Measurements from ENCODE around the gene ADAMTSL1.
"Not testable (repeated sequence)": the region's sequence is repeated elsewhere in the genome, so short reads cannot be mapped to it uniquely, and the experiment has no call there.

The ADAMTSL1 gene

DNA sequence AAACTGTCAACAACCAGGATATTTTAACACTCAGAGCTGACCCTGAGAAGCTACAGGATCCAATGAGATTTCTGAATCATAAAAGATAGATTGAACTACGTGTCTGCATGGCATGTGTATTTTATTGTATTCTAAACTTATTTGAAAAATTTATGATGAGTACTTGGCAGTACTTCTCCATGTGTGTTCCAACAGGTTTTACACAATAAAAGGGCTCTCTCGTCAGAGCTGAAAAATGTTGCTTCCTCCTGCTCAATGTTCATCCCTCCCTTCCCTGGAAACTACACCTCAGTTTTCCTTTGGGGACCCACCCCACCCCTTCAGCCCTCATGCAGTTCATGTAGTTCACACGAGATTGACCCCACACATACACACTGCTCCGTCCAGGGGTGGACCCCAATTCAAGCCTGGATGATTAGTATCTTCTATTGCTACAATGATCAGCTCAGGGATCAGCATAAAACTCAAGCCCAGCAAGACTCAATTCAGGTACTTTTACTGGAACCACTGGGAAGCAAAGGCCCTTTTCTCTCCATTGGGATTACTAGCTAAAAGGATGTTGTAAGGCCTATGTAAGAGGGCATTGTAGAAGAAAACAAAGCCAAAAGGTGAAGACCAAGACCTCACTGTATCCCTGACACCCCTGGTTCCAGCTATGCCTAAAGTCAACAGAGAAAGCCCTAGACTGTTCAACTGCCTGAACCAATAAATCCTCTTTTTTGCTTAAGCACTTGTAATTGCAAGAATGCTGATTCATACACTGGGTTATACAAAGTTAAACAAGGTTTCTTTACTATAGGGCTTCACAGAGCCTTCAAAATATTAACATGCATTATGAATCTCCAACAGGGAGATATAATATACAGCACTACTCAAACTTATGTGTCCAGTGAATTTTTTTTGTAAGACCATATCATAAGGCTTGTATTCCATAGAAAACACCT, 446.5 kb downstream of the ADAMTSL1 start:
- DNase-seq: no peak

DNA sequence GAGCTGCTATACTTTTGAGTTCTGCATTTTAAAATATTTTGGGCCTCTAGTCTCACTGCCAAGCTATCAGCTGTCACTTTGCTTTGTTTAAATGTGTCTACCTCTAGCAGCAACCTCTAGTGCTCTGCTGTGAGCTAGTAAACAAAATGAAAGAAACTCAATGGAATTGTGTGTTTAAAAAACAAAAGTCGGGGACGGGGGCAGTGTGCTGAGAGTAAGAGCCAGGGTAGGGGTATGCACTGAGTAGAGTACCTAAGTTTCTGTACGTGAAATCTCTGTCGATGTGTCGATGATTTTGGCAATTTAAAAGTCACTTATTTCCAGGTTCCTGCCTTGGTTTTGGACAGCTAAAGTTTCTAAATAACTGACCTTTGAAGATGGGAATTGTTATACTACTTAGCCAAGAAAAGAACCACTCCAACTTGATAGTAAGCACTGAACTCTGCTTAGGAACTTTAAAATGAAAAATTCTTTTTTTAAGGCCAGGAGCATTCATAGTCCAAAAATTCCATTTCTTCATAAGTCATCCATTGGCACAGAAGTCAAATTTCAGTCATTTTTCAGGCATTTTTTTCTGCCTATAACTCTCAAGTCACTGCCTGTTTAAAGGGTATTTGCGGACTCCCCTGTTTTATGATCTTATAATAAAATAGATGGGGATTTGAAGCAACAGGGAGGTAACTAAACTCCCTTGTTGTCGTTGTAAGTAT, 447.6 kb downstream of the ADAMTSL1 start:
- DNase-seq: no peak

DNA sequence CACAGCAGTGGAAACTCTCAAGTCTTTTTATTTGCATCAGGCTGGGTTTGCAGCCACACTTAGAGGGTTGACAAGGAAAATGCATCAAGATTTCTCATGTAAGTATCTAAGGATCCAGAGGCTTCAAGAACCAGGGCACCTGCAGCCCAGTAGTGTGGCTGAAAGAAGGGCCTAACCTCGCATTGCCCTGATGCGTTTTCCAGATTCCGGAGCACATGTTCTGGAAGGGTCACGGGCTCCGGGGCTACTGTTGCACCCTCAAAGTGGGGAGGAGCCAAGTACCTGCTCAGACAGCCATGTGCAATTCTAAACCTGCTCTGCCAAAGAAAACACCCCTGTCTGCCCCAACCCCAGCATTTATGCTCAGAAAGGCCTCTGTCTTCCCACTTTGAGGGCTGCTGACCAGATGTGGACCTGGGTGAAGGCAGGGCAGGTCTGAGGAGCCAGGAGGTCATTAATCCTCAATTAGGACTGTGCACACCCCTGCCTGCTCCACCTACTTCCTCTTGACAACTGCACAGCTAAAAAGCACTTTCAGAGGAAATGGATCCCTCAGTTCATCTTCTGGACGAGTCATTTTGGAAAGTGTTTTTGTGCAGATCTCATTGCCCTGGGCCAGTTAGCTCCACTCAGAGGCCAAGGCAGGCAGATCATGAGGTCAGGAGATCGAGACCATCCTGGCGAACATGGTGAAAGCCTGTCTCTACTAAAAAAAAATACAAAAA, 448.4 kb downstream of the ADAMTSL1 start:
- no peak for DNase-seq

GRCh38 chr9:18923167-18923566, 449.2 kb downstream of the ADAMTSL1 start:
- DNase-seq: no peak

GRCh38 chr9:18923671-18924430, 449.9 kb downstream of the ADAMTSL1 start:
- no peak for DNase-seq

DNA sequence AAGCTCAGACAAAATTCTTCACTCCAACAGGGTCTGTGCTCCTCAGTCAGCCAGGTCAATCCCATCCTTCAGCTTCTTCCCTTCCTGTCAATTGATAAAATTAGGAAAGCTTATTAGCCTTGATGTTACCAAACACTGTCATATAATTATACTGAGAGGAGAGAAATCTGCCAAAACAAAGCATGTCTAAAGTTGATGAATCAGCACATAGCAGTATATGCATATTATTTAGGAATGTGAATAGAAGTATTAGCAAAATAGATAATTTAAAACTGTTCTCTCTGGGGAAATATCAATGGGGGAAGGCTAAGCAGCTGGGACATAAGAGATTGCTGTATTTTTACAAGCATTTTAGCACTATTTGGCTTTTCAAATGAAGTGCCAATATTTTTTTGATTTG, 451.9 kb downstream of the ADAMTSL1 start:
- DNase-seq: no peak

GRCh38 chr9:18926513-18926912, 452.6 kb downstream of the ADAMTSL1 start:
- DNase-seq: no peak

- no peak for DNase-seq
Measured at GRCh38 chr9:18928711-18929110, 454.8 kb downstream of the ADAMTSL1 start.

DNA sequence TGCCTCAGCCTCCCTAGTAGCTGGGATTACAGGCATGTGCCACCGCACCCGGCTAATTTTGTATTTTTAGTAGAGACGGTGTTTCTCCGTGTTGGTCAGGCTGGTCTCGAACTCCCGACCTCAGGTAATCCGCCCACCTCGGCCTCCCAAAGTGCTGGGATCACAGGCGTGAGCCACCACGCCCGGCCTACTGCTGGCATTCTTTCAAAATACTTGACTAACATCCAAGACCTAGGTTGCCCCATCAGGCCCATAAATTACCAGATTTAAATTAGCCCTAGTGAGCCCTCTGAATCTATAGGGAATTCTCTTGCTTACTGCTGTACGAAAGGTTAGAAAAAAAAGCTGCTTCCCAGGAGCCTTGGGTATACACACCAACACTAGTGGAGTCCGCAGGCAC, 456.7 kb downstream of the ADAMTSL1 start:
- DNase-seq: not testable (repeated sequence)

DNA sequence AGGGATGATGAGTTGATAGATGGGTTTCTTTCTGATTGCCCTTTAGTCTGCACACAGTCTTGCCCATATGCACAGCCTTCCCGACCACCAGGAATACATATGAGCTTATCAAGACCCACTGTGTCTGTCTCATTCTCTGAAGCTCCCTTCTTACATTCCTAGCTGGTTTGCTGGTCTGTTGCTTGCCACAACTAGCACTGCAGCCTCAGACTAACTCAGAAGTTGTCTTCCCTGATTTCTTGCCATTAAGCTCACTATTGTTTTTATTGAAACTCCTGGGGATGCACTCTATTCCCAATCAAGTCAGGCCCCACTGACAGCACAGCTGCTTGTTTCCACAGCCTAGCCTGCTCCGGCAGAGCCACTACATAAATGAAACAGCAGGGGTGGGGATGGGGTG, 461.6 kb downstream of the ADAMTSL1 start:
- no peak for DNase-seq

DNA sequence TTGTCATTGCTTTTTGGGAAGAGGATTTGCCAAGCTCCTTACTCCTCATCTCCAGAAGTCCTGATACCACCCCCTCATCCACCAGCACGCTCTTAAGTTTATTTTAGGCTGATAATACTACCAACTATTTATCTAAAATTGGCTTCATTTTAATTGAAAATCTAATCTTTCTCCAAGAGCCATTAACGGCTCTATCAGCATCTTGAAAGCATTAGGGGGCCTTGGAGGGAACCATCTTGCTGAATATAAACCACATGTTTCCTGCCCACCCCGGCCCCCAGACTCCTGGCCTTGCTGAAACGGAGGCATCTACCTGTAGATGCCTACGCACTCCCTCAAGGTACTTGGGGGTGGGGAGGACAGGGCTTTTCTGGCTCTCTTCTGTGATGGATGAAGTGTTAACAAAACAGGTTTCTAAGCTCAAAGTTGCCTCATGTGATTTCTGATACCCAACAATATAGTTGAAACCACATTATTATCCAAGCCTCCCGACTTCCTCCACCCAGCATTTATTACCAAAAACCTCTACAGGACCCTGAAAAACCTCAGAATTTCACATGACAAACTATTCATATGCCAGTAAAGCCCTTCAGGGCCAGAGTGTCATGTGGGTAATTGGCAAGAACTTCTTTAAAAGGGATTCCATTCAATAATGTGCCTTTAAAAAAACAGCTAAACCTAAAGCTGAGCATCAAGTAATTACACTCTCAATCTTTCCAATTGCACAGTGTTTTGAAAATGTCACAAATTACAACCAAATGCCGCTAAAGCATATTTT, 462.3 kb downstream of the ADAMTSL1 start:
- no peak for DNase-seq

- DNase-seq: no peak
Measured at GRCh38 chr9:18939943-18940342, 466.0 kb downstream of the ADAMTSL1 start.

- DNase-seq: no peak
Measured at GRCh38 chr9:18941060-18941740, 467.2 kb downstream of the ADAMTSL1 start.

DNA sequence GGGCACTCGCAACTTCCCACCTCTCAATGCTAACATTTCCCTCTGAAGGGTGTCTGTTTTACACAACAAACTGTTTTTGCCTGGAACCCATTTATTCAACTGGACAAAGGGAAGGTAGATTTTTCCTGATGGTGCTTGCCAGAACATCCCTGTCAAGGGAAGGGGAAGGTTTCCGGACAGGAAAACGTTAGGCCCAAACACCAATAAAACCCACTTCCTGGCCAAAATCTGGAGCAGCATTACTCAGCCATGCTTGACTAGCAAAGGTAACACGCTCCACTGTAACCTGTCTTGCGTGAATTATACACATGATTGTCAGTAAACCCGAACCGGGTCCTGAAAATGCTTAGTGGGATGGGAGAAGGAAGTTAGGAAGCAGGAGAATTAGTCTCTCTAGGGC, 468.8 kb downstream of the ADAMTSL1 start:
- DNase-seq: no peak

- peak; percentile 54 to 56 for DNase-seq
Measured at GRCh38 chr9:18947892-18948339, 474.0 kb downstream of the ADAMTSL1 start.

- DNase-seq: no peak
Measured at GRCh38 chr9:18951936-18952335, 478.0 kb downstream of the ADAMTSL1 start.

DNA sequence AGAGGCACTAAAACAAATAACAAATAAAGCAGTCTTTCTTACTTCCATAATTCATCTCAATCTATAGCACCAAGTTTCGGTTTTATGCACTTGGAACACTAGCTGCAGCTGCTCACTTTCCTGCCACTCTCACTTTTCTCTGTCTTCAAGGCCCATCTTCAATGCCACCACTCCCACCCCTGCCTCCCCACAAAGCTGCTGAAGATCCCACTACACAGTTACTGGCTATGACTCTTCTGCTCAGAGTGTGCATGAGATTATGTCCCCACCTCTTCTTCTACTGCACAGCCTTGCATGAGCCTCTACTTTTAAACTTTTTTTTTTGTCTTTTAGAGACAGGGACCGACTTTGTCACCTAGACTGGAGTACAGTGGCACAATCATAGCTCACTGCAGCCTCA, 481.7 kb downstream of the ADAMTSL1 start:
- no peak for DNase-seq

Data from AML-193 (cell line).